ENCODE data around the gene KRTAP5-11. TPM values are rescaled to one million over a fixed set of nuclear protein-coding genes. Genes with fewer than 3 reads are reported as not detected.
"Not testable (repeated sequence)": the region's sequence is repeated elsewhere in the genome, so short reads cannot be mapped to it uniquely, and the experiment has no call there.

The KRTAP5-11 gene
- polyA plus RNA-seq, 2 of the 4 experiments (the other 2 are of a cell fraction): not detected

- ATAC-seq (peak in 1 of 2 experiments; percentile 38; a peak in 2 of 6 replicates), DNase-seq (ENCODE audit: low read depth in 1 of 2, low spot score in 1 of 2) (no peak), FAIRE-seq (no peak)
- 49% methylated on average over 15 of the region's 15 CpGs for WGBS (ENCODE audit: missing lambda C conversion rate)
- Histone ChIP-seq H3K4me1 (no peaks in the 10 kb centered on the region), H3K4me3 (no peak overlapping the region), H3K27ac (no peak overlapping the region), H3K9me3 (peaks cover 2% of the 10 kb centered on the region; the same call in 1 of the 3 replicates), H3K4me2 (no peak overlapping the region)
- TF ChIP-seq GATA3 (IDR thresholded peaks at IDR 0.05; ENCODE audit: borderline replicate concordance): no peak
- TF ChIP-seq MAZ (IDR thresholded peaks at IDR 0.05; ENCODE audit: borderline replicate concordance, low read depth, low read length): no peak
- TF ChIP-seq SMC3 (IDR thresholded peaks at IDR 0.05): no peak
- no peak for TF ChIP-seq KDM1A (IDR thresholded peaks at IDR 0.05; ENCODE audit: low read depth)
- no peak for TF ChIP-seq MAX (IDR thresholded peaks at IDR 0.05)
- TF ChIP-seq HES2 (IDR thresholded peaks at IDR 0.05): no peak
- no peak for TF ChIP-seq NPAS2 (CRISPR knock-in tag; IDR thresholded peaks at IDR 0.05; ENCODE audit: borderline replicate concordance)
- TF ChIP-seq ESRRA (IDR thresholded peaks at IDR 0.05; ENCODE audit: borderline replicate concordance, low read length): no peak
- CTCF ChIA-PET: interaction anchor here (0.7 kb wide), 1 partner anchor 452 kb away, joined by 3 read pairs; no protein-coding TSS in a partner anchor
- POLR2A ChIA-PET: no interaction called here
Measured at GRCh38 chr11:71542879-71543777, 39.5 kb downstream of the KRTAP5-11 start.

GRCh38 chr11:71542382-71542781 is 40.3 kb downstream of the KRTAP5-11 start:
- TF ChIP-seq KDM5A (IDR thresholded peaks at IDR 0.05) (no peak), REST (IDR thresholded peaks at IDR 0.05) (no peak), POLR2A (IDR thresholded peaks at IDR 0.05; ENCODE audit: low read length) (no peak)
- no peak overlapping the region for H3K27ac ChIP-seq
- DNase-seq (ENCODE audit: low read depth in 1 of 2, low spot score in 1 of 2) (no peak), FAIRE-seq (no peak), ATAC-seq (no peak)
- POLR2A ChIA-PET: no interaction called here
- no peak overlapping the region for H3K4me3 ChIP-seq
- H3K4me1 ChIP-seq: no peaks in the 10 kb centered on the region
- WGBS (ENCODE audit: missing lambda C conversion rate): 61% methylated on average over 7 of the region's 7 CpGs
- CTCF ChIA-PET: no interaction called here
- no peak overlapping the region for H3K4me2 ChIP-seq
- peaks cover 2% of the 10 kb centered on the region; the same call in 1 of the 3 replicates for H3K9me3 ChIP-seq

- H3K9me3 ChIP-seq; H3K4me1 ChIP-seq; H3K4me3 ChIP-seq; H3K27ac ChIP-seq; DNase-seq (ENCODE audit: low read depth in 1 of 2, low spot score in 1 of 2); FAIRE-seq; POLR2A ChIA-PET; ATAC-seq; H3K4me2 ChIP-seq: not testable (repeated sequence)
- CTCF ChIA-PET: interaction anchor here (1.5 kb wide), 1 partner anchor 22 kb away, joined by 3 read pairs; no protein-coding TSS in a partner anchor
- WGBS (ENCODE audit: missing lambda C conversion rate): 54% methylated on average over 9 of the region's 9 CpGs
Measured at GRCh38 chr11:71540521-71541304, 42.0 kb downstream of the KRTAP5-11 start.

GRCh38 chr11:71539971-71540370 is 42.7 kb downstream of the KRTAP5-11 start:
- DNase-seq (ENCODE audit: low read depth in 1 of 2, low spot score in 1 of 2); POLR2A ChIA-PET; FAIRE-seq; H3K4me1 ChIP-seq; ATAC-seq; CTCF ChIA-PET; H3K4me3 ChIP-seq; H3K9me3 ChIP-seq; H3K27ac ChIP-seq; H3K4me2 ChIP-seq: not testable (repeated sequence)
- 80% methylated on average over 11 of the region's 11 CpGs for WGBS (ENCODE audit: missing lambda C conversion rate)

Measured in A549 (cell line).